ENCODE data around the gene WIZ.

DNA sequence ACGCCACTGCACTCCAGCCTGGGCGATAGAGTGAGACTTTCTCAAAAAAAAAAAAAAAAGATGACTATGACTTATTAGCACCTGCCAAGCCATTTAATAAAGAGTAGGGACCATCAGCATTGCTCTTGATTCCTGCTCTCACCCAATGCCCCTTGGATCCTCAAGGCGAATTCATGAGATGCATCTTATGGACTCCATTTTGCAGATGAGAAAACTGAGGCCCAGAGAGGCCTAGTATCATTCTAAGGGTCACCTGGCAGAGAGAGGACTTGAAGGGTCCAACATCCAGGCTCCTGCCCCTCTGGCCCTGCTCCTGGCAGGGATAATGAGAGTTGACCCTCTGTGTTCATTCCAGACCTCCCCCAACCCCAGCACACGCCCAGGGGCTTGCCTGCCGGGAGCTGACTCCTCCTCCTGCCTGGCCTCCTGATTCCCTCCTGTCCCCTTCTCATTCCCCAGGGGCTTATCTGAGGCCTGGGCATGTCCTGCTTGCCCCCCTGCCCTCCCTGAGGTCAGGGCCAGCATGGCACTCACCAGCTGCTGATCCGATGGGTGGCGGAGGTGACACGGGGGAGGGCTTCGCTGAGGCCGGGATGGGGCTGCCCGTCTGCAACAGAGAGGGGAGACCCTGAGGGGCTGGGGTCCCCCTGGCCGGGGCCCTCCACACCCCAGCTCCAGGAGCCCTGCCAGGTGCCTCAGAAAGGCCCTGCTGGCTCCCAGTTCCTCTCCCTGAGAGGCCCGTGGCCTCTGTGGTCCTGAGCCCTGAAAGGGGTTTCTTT is 7.4 kb downstream of the WIZ start:
- TF ChIP-seq, protein P1, sequence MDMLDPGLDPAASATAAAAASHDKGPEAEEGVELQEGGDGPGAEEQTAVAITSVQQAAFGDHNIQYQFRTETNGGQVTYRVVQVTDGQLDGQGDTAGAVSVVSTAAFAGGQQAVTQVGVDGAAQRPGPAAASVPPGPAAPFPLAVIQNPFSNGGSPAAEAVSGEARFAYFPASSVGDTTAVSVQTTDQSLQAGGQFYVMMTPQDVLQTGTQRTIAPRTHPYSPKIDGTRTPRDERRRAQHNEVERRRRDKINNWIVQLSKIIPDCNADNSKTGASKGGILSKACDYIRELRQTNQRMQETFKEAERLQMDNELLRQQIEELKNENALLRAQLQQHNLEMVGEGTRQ (IDR thresholded peaks at IDR 0.05; ENCODE audit: low read length): no peak
- TF ChIP-seq, protein P2, sequence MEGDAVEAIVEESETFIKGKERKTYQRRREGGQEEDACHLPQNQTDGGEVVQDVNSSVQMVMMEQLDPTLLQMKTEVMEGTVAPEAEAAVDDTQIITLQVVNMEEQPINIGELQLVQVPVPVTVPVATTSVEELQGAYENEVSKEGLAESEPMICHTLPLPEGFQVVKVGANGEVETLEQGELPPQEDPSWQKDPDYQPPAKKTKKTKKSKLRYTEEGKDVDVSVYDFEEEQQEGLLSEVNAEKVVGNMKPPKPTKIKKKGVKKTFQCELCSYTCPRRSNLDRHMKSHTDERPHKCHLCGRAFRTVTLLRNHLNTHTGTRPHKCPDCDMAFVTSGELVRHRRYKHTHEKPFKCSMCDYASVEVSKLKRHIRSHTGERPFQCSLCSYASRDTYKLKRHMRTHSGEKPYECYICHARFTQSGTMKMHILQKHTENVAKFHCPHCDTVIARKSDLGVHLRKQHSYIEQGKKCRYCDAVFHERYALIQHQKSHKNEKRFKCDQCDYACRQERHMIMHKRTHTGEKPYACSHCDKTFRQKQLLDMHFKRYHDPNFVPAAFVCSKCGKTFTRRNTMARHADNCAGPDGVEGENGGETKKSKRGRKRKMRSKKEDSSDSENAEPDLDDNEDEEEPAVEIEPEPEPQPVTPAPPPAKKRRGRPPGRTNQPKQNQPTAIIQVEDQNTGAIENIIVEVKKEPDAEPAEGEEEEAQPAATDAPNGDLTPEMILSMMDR (IDR thresholded peaks at IDR 0.05; ENCODE audit: control extremely low read depth in 1 of 3, insufficient read depth in 1 of 3, low read depth in 1 of 3, low read length in 3 of 3): no peak
- TF ChIP-seq SAP30 (IDR thresholded peaks at IDR 0.05; ENCODE audit: insufficient read depth, insufficient replicate concordance, low read length) (no peak), CBX5 (IDR thresholded peaks at IDR 0.05; ENCODE audit: low read depth, low read length) (no peak), POLR2AphosphoS5 (IDR thresholded peaks at IDR 0.05; ENCODE audit: low read depth, low read length) (no peak)

All from H1 (cell line).